NCI-H345 (cell line): Measurements from ENCODE around the gene GNG14.
"Not testable (repeated sequence)": the region's sequence is repeated elsewhere in the genome, so short reads cannot be mapped to it uniquely, and the experiment has no call there.

Experiments used
- DNase-seq: peaks from one replicate; lab custom pipeline; 2025; lab: John Stamatoyannopoulos, UW

GNG14 gene

GRCh38 chr19:12687496-12688196 lies at the start of gene GNG14:
Gene GNG14 (plus strand): TSS chr19:12687998. CDS start chr19:12688049, 51 bp downstream.
- DNase-seq, result no peak

- no peak for DNase-seq
Measured at GRCh38 chr19:12638611-12639182, 49.1 kb upstream of the GNG14 start.

GRCh38 chr19:12639901-12640613 lies 47.7 kb upstream of the GNG14 start:
- DNase-seq, result peak; percentile 0

- no peak for DNase-seq
Measured at GRCh38 chr19:12641456-12641855, 46.3 kb upstream of the GNG14 start.

- DNase-seq, result no peak
Measured at GRCh38 chr19:12642506-12642905, 45.3 kb upstream of the GNG14 start.

GRCh38 chr19:12643716-12644115 lies 44.1 kb upstream of the GNG14 start:
- not testable (repeated sequence) for DNase-seq

GRCh38 chr19:12646551-12646950 lies 41.2 kb upstream of the GNG14 start:
- DNase-seq, result no peak

GRCh38 chr19:12647047-12647446 lies 40.8 kb upstream of the GNG14 start:
- no peak for DNase-seq

- DNase-seq, result no peak
Measured at GRCh38 chr19:12647490-12648071, 40.2 kb upstream of the GNG14 start.

- DNase-seq, result no peak
Measured at GRCh38 chr19:12648088-12648487, 39.7 kb upstream of the GNG14 start.

- no peak for DNase-seq
Measured at GRCh38 chr19:12649941-12650340, 37.9 kb upstream of the GNG14 start.

GRCh38 chr19:12652219-12652618 lies 35.6 kb upstream of the GNG14 start:
- no peak for DNase-seq

- no peak for DNase-seq
Measured at GRCh38 chr19:12655546-12655945, 32.3 kb upstream of the GNG14 start.

- DNase-seq, result no peak
Measured at GRCh38 chr19:12656899-12657571, 30.8 kb upstream of the GNG14 start.

- DNase-seq, result no peak
Measured at GRCh38 chr19:12657966-12658365, 29.8 kb upstream of the GNG14 start.

- DNase-seq, result no peak
Measured at GRCh38 chr19:12660980-12661379, 26.8 kb upstream of the GNG14 start.

- DNase-seq, result no peak
Measured at GRCh38 chr19:12664406-12665280, 23.2 kb upstream of the GNG14 start.

- DNase-seq, result no peak
Measured at GRCh38 chr19:12665281-12665573, 22.6 kb upstream of the GNG14 start.

GRCh38 chr19:12665671-12666264 lies 22.0 kb upstream of the GNG14 start:
- no peak for DNase-seq

- peak; percentile 55 for DNase-seq
Measured at GRCh38 chr19:12666265-12667048, 21.3 kb upstream of the GNG14 start, which contains the start of the genes MAN2B1 and WDR83. Gene MAN2B1 (minus strand): TSS chr19:12666742. CDS start chr19:12666701, 41 bp downstream. Gene WDR83 (plus strand): TSS chr19:12666807. CDS start chr19:12669791, 2,984 bp downstream.
